SK-N-SH treated with all-trans-retinoic acid at 6 μM for 48 hours (cell line): ENCODE data around the gene CCL27.

Experiments
- CREB5 ChIP-seq: fragments of 250-450 bp; sonication (Bioruptor Pico); IDR thresholded peaks from 2 replicates; pipeline ENCODE4 v1.5.1; 2020; ENCODE audit warnings: low read depth, mild to moderate bottlenecking, moderate library complexity
- ESRRG ChIP-seq: fragments of 250-450 bp; sonication (Bioruptor Pico); IDR thresholded peaks from 2 replicates; pipeline ENCODE4 v1.6.1; 2021; ENCODE audit warnings: mild to moderate bottlenecking
- PATZ1 ChIP-seq: fragments of 250-450 bp; sonication (Bioruptor Pico); IDR thresholded peaks from 2 replicates; pipeline ENCODE4 v1.8.0; 2020; ENCODE audit warnings: mild to moderate bottlenecking, moderate library complexity, borderline replicate concordance
- TSHZ2 ChIP-seq: fragments of 250-450 bp; sonication (Bioruptor Pico); IDR thresholded peaks from 2 replicates; pipeline ENCODE4 v1.5.0; 2020; ENCODE audit warnings: mild to moderate bottlenecking, moderate library complexity
- ZFP3 ChIP-seq: fragments of 250-450 bp; sonication (Bioruptor Pico); IDR thresholded peaks from 2 replicates; pipeline ENCODE4 v1.5.0; 2020; ENCODE audit warnings: mild to moderate bottlenecking, moderate library complexity
- ZFP30 ChIP-seq: fragments of 450-650 bp; formaldehyde crosslinking; IDR thresholded peaks from 2 replicates; pipeline ENCODE4 v1.5.0; 2022; ENCODE audit warnings: mild to moderate bottlenecking, moderate library complexity

GRCh38 chr9:34644766-34645314 is 17.6 kb downstream of the CCL27 start:
- TF ChIP-seq CREB5, result no peak
- TF ChIP-seq TSHZ2 (CRISPR knock-in tag), result no peak
- no peak for TF ChIP-seq ZFP30 (CRISPR knock-in tag)
- TF ChIP-seq PATZ1, result no peak
- no peak for TF ChIP-seq ESRRG (CRISPR knock-in tag)
- no peak for TF ChIP-seq ZFP3 (CRISPR knock-in tag)
